ENCODE measurements around the gene SPDYC.

The SPDYC gene

GRCh38 chr11:65208785-65209710, 39.0 kb downstream of the SPDYC start:
- DNase-seq: no peak

- DNase-seq: no peak
Observed at GRCh38 chr11:65209711-65210360, 39.8 kb downstream of the SPDYC start.

GRCh38 chr11:65210361-65210731, 40.3 kb downstream of the SPDYC start:
- DNase-seq: no peak

- no peak for DNase-seq
Observed at GRCh38 chr11:65210748-65211147, 40.7 kb downstream of the SPDYC start.

- no peak for DNase-seq
Observed at GRCh38 chr11:65211293-65212105, 41.5 kb downstream of the SPDYC start.

DNA sequence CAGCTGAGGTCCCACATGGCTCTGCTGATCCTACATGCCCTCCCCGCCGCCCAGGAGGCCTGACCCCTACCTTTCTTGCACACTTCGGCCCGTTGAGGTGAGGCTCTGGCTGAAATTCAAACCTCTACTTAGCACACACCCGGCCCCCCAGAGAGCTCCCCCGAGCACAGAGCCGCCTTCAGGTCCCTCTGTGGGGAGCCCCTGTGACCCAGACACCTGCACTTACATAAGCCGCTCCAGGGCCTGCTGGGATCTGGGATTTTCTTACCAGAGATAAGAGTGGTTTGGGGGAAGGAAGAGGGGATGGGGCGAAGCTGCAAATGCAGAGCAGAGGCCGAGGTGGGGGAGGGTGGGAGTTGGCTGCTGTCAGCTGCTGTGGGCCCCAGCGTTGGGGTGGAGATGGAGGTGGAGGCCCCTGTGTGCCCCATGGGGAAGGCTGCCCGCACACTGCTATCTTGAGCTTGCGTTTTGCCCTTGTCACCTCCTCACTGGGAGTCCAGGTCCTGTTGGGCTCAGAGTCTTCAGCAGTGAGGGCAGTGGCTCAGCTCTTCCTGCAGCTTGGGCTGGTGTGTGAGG, 42.3 kb downstream of the SPDYC start:
- no peak for DNase-seq

DNA sequence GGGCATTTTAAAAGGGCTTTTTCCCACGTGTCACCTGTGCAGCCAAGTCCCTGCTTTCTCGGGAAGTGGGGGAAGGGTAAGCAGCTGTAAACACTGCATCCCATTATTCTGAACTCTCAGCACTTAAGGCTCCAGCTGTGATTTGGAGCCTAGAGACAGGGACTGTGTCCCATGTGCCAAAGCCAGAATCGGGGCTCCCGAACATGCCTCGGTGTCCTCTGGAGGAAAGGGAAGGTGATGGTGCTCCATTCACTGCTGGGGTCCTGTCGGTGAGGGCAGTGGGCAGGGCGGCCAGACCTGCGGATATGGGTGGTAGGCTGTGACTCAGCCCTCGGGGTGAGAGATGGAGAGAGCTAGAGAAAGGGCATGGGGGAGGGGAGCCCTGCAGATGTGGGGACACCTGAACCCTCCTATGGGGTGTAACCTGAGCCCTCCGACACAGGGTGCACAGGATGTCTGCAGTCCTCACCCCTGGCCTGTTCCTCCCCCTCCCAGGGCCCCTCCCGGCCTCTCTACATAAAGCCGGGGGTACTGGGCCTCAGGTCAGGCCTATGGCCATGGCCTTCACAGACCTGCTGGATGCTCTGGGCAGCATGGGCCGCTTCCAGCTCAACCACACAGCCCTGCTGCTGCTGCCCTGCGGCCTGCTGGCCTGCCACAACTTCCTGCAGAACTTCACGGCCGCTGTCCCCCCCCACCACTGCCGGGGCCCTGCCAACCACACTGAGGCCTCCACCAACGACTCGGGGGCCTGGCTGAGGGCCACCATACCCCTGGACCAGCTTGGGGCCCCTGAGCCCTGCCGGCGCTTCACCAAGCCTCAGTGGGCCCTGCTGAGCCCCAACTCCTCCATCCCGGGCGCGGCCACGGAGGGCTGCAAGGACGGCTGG, 43.5 kb downstream of the SPDYC start:
- DNase-seq: no peak

GRCh38 chr11:65214212-65214845, 44.3 kb downstream of the SPDYC start:
- DNase-seq: no peak

DNA sequence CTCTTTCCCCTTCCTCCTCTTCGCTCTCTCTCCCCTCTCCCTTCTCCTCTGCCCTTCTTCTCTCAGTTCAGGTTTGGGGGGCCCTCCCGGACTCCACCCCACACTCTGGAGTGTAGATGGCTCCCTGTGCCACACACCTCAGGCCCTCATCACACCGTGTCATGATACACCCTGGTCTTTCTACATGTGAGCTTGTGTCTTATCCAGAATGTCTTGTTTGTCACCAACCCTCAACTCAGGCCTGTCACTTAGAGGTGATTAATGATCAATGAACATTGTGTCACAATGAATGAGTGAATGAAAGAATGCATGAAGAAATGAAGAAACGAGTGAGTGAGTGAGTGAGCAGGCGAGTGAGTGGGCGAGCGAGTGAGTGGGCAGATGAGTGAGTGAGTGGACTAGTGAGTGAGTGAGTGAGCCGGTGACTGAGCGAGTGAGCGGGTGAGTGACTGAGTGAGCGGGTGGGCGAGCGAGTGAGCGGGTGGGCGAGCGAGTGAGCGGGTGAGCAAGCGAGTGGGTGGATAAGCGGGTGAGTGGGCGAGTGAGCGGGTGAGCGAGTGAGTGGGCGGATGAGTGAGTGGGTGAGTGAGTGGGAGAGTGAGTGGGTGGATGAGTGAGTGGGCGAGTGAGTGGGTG, 45.5 kb downstream of the SPDYC start:
- DNase-seq: no peak

DNA sequence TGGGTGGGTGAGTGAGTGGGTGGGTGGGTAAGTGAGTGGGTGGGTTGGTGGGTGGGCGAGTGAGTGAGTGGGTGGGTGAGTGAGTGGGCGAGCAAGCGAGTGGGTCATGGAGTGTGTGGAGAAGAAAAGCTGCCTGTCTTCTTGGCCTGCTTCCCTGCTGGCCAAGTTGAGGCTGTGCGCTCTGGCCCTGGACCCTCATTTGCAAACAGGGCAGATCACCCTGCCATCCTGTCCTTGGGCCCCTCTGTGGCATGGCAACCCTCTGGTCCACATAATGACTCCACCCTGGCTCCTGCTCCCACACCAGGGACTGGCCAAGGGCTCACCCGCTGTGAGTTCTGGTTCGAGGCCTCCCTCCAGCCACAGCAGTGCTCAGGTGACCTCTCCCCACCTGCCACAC, 46.8 kb downstream of the SPDYC start:
- no peak for DNase-seq

- DNase-seq: no peak
Observed at GRCh38 chr11:65217441-65218423, 47.7 kb downstream of the SPDYC start.

DNA sequence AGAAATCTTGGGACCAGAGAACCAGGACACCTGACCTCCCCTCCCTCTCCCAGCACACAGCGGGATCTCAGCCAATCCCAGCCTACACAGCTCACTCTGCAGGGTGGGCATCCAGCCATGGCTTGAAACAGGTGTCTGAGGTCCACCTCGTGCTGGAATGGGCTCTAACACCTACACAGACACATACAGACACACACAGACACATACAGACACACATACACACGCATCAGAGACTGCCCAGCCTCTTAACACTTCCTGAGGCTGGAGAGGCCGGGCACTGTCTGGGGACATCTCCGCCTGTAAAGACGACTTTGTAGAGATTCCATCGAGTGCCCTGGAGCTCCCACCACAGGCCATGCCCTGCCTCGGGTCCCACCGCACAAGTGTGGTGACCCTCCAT, 48.4 kb downstream of the SPDYC start:
- DNase-seq: no peak

- DNase-seq: no peak
Observed at GRCh38 chr11:65219930-65220213, 49.8 kb downstream of the SPDYC start.

GRCh38 chr11:65221026-65221425, 51.0 kb downstream of the SPDYC start:
- no peak for DNase-seq
